M059J (cell line): Measurements from ENCODE around the gene GM2A. TPM values are rescaled to one million over a fixed set of nuclear protein-coding genes. Genes with fewer than 3 reads are reported as not detected.
"Not testable (repeated sequence)": the region's sequence is repeated elsewhere in the genome, so short reads cannot be mapped to it uniquely, and the experiment has no call there.

ENCODE experiments used
- DNase-seq: peaks from one replicate; pipeline ENCODE4 v3.0.0-alpha.2; 2012; ENCODE audit warnings: low read depth
- total RNA-seq: library from RNA; depleted of rRNA; stranded (reverse); fragments of >200 nt; shearing (Covaris generic); gene quantifications from 2 replicates; pipeline ENCODE4 v1.2.3, GENCODE V29; 2014

Gene GM2A
- total RNA-seq, 1 experiment from 2014 or later: 30.9 TPM

- DNase-seq: no peak
Observed at GRCh38 chr5:151286246-151286645, 33.3 kb downstream of the GM2A start.

- DNase-seq: peak; percentile 24
Observed at GRCh38 chr5:151288180-151288579, 35.2 kb downstream of the GM2A start.

- DNase-seq: no peak
Observed at GRCh38 chr5:151293624-151294023, 40.6 kb downstream of the GM2A start.

GRCh38 chr5:151295138-151295537 lies 42.2 kb downstream of the GM2A start:
- peak; percentile 27 for DNase-seq

GRCh38 chr5:151295791-151296477 lies 42.9 kb downstream of the GM2A start:
- no peak for DNase-seq

GRCh38 chr5:151296478-151296830 lies 43.5 kb downstream of the GM2A start:
- DNase-seq: no peak

- DNase-seq: no peak
Observed at GRCh38 chr5:151296974-151297373, 44.0 kb downstream of the GM2A start.

GRCh38 chr5:151298063-151298855 lies 45.3 kb downstream of the GM2A start:
- no peak for DNase-seq

- DNase-seq: no peak
Observed at GRCh38 chr5:151303666-151304065, 50.7 kb downstream of the GM2A start, which contains the start of gene SLC36A3. TSS of gene SLC36A3 (minus strand) at chr5:151303766. CDS start at chr5:151303354, 412 bp downstream.

- DNase-seq: not testable (repeated sequence)
Observed at GRCh38 chr5:151309266-151309665, 56.3 kb downstream of the GM2A start.

- not testable (repeated sequence) for DNase-seq
Observed at GRCh38 chr5:151309821-151310220, 56.8 kb downstream of the GM2A start.

- no peak for DNase-seq
Observed at GRCh38 chr5:151310932-151311331, 57.9 kb downstream of the GM2A start.

GRCh38 chr5:151312756-151313324 lies 59.9 kb downstream of the GM2A start:
- no peak for DNase-seq

GRCh38 chr5:151313357-151313756 lies 60.4 kb downstream of the GM2A start:
- DNase-seq: no peak

- DNase-seq: peak; percentile 62
Observed at GRCh38 chr5:151315998-151316597, 63.1 kb downstream of the GM2A start.

GRCh38 chr5:151317871-151318270 lies 64.9 kb downstream of the GM2A start:
- DNase-seq: no peak

- peak; percentile 34 for DNase-seq
Observed at GRCh38 chr5:151318850-151319732, 66.1 kb downstream of the GM2A start.
